Heart left ventricle (tissue), 11 donors: Measurements from ENCODE around the gene INSR. TPM values are rescaled to one million over a fixed set of nuclear protein-coding genes. Genes with fewer than 3 reads are reported as not detected.

Experiments used
- polyA plus RNA-seq, 2 donors: library from polyadenylated mRNA; stranded (reverse); fragments of 200-250 nt; gene quantifications; one replicate each; pipeline ENCODE4 v1.2.3, GENCODE V29; 2013
- total RNA-seq, 9 donors: library from RNA; depleted of rRNA in 2 of 9; stranded (reverse); fragments of >200 nt in 2 of 9; fragmentation: NEBNext Ultra II Directional in 3 of 9; extraction: Animal tissue kit (Norgen Biotek cat#: 25700) in 3 of 9; gene quantifications; one replicate each; pipeline versions ENCODE4 v1.1.0 to v1.2.4, GENCODE V29; 2016 to 2023
- donor health status: ischemic (EF 13 %, LVEDD 7.1; RV severe dilation, severe dysfunction).
- donor health status: healthy with polysubstance abuse.
- donor health status: DM: no; HTN: yes; CAD: no.
- donor health status: DM: no; HTN: no; CAD: no.
- donor health status: ischemic (EF 25% LVEDD 5.7; RV mildly dilated, moderate dysfunction).
- donor health status: healthy.
- donor health status: DM: yes; HTN: yes; CAD: no.
- donor health status: PGD.
- donor health status: nonischemic (EF 23%, LVEDD 6.1; RV moderate dilation, normal function).

Gene INSR
- total and polyA plus RNA-seq, 11 donors = 28.7 to 221 (median 98.8) TPM

Other genes starting within 250 kb of the INSR start
- not detected for gene MBD3L2, start 245.1 kb downstream of the INSR start, total RNA-seq
- gene MBD3L2, start 245.1 kb downstream of the INSR start, polyA plus RNA-seq = not detected
- gene MBD3L3, start 235.7 kb downstream of the INSR start, total RNA-seq = not detected
- gene MBD3L3, start 235.7 kb downstream of the INSR start, polyA plus RNA-seq = not detected
- 1 to 10 TPM; 3.1 to 7.1 (median 3.9) TPM for gene ZNF557, start 224.7 kb downstream of the INSR start, total RNA-seq
- 1 to 10 TPM; 1.9 to 2.0 TPM for gene ZNF557, start 224.7 kb downstream of the INSR start, polyA plus RNA-seq
- 10 to 100 TPM in 3 of 9 donors, 1 to 10 TPM in 6; 6.5 to 15.1 (median 9.1) TPM for gene ARHGEF18, start 54.5 kb upstream of the INSR start, total RNA-seq
- gene ARHGEF18, start 54.5 kb upstream of the INSR start, polyA plus RNA-seq = 10 to 100 TPM in 1 of 2 donors, 1 to 10 TPM in 1; 4.1 to 13.3 TPM
- gene PEX11G, start 194.6 kb upstream of the INSR start, total RNA-seq = 1 to 10 TPM in 8 of 9 donors, under 1 TPM in 1; 0.93 to 2.9 (median 1.5) TPM
- gene PEX11G, start 194.6 kb upstream of the INSR start, polyA plus RNA-seq = 1 to 10 TPM in 1 of 2 donors, under 1 TPM in 1; 0.55 to 3.4 TPM
- 100 to 1,000 TPM in 1 of 9 donors, 10 to 100 TPM in 8; 62.8 to 128 (median 74.4) TPM for gene ZNF358, start 221.7 kb upstream of the INSR start, total RNA-seq
- 100 to 1,000 TPM in 1 of 2 donors, 10 to 100 TPM in 1; 49.3 to 159 TPM for gene ZNF358, start 221.7 kb upstream of the INSR start, polyA plus RNA-seq
- gene MCOLN1, start 228.2 kb upstream of the INSR start, total RNA-seq = 10 to 100 TPM; 12.1 to 49.7 (median 14.9) TPM
- gene MCOLN1, start 228.2 kb upstream of the INSR start, polyA plus RNA-seq = 10 to 100 TPM; 24.6 to 25.2 TPM
- 100 to 1,000 TPM in 1 of 9 donors, 10 to 100 TPM in 8; 41.4 to 105 (median 49.9) TPM for gene PNPLA6, start 241.3 kb upstream of the INSR start, total RNA-seq
- gene PNPLA6, start 241.3 kb upstream of the INSR start, polyA plus RNA-seq = 10 to 100 TPM; 35.6 to 51.1 TPM